GM23338 (cell line): Measurements from ENCODE around the gene SLIT2. TPM values are rescaled to one million over a fixed set of nuclear protein-coding genes. Genes with fewer than 3 reads are reported as not detected.

Source experiments
- ATAC-seq: fragments of 200-7000 bp; cut with Tn5 transposase; 3 replicates; pipeline ENCODE4 v1.9.1; 2020
- DNase-seq: peaks from one replicate; pipeline ENCODE4 v3.0.0-alpha.2; 2015; ENCODE audit warnings: low spot score
- H2AFZ ChIP-seq: fragments of 200-600 bp; sonication (generic); 2 replicates; pipeline ENCODE4 v1.8.0; 2016; ENCODE audit warnings: antibody characterized with exemption, mild to moderate bottlenecking, moderate library complexity
- H3F3A ChIP-seq: fragments of 200-600 bp; sonication (generic); replicated peaks from 2 replicates; pipeline ENCODE4 v1.8.0; 2017; ENCODE audit warnings: antibody characterized with exemption, mixed run types, low read depth
- H3K27ac ChIP-seq: fragments of 200-600 bp; sonication (generic); 2 replicates; pipeline ENCODE4 v1.6.1; 2016; ENCODE audit warnings: low read depth
- H3K27me3 ChIP-seq: fragments of 200-600 bp; sonication (generic); 2 replicates; pipeline ENCODE4 v1.8.0; 2016; ENCODE audit warnings: mild to moderate bottlenecking, mixed run types, moderate library complexity; ENCODE audit not compliant: insufficient read depth
- H3K36me3 ChIP-seq: fragments of 200-600 bp; sonication (generic); 2 replicates; pipeline ENCODE4 v1.8.0; 2016; ENCODE audit warnings: mild to moderate bottlenecking; ENCODE audit not compliant: insufficient read depth
- H3K4me1 ChIP-seq: fragments of 200-600 bp; sonication (generic); 2 replicates; pipeline ENCODE4 v1.8.0; 2016; ENCODE audit warnings: mild to moderate bottlenecking, moderate library complexity; ENCODE audit not compliant: insufficient read depth
- H3K4me2 ChIP-seq: fragments of 200-600 bp; sonication (generic); 2 replicates; pipeline ENCODE4 v1.7.1; 2017; ENCODE audit warnings: mixed run types
- H3K4me3 ChIP-seq: fragments of 200-600 bp; sonication (generic); 2 replicates; pipeline ENCODE4 v1.6.1; 2016; ENCODE audit warnings: mixed run types
- H3K79me2 ChIP-seq: fragments of 200-600 bp; sonication (generic); replicated peaks from 2 replicates; pipeline ENCODE4 v1.8.0; 2017; ENCODE audit warnings: mild to moderate bottlenecking; ENCODE audit not compliant: insufficient read depth
- H3K9me2 ChIP-seq: fragments of 200-600 bp; sonication (generic); 2 replicates; pipeline ENCODE4 v1.8.0; 2017; ENCODE audit not compliant: insufficient read depth
- H4K20me1 ChIP-seq: fragments of 200-600 bp; sonication (generic); replicated peaks from 2 replicates; pipeline ENCODE4 v1.8.0; 2017; ENCODE audit warnings: mild to moderate bottlenecking; ENCODE audit not compliant: insufficient read depth
- H3K27ac Mint-ChIP-seq: 2 replicates; pipeline ENCODE4 v1.8.0; 2020; ENCODE audit warnings: inconsistent platforms, mild to moderate bottlenecking, moderate library complexity, mixed read lengths
- H3K27me3 Mint-ChIP-seq: 3 replicates; pipeline ENCODE4 v1.8.0; 2022; ENCODE audit warnings: low read depth, mild to moderate bottlenecking, moderate library complexity, mixed read lengths, inconsistent platforms; ENCODE audit not compliant: insufficient read depth, poor library complexity
- H3K36me3 Mint-ChIP-seq: 3 replicates; pipeline ENCODE4 v1.8.0; 2021; ENCODE audit warnings: low read depth, mild to moderate bottlenecking, inconsistent platforms, moderate library complexity, mixed read lengths
- H3K4me1 Mint-ChIP-seq: 3 replicates; pipeline ENCODE4 v1.8.0; 2020; ENCODE audit warnings: mild to moderate bottlenecking, inconsistent platforms, mixed read lengths
- H3K4me3 Mint-ChIP-seq: 3 replicates; pipeline ENCODE4 v1.8.0; 2021; ENCODE audit warnings: moderate library complexity, mild to moderate bottlenecking, inconsistent platforms, mixed read lengths
- H3K9me3 Mint-ChIP-seq: 3 replicates; pipeline ENCODE4 v1.8.0; 2020; ENCODE audit warnings: moderate library complexity, mild to moderate bottlenecking, inconsistent platforms, mixed read lengths
- CREB1 ChIP-seq: fragments of 250-450 bp; sonication (Bioruptor Pico); IDR thresholded peaks from 2 replicates; pipeline ENCODE4 v1.5.0; 2020; ENCODE audit warnings: low read depth, mild to moderate bottlenecking, moderate library complexity
- ETS1 ChIP-seq: IDR thresholded peaks from 2 replicates; pipeline ENCODE4 v1.6.1; 2016; ENCODE audit warnings: antibody characterized with exemption
- EZH2 ChIP-seq: fragments of 200-600 bp; sonication (generic); IDR thresholded peaks from one replicate; pipeline ENCODE4 v1.8.0; 2017; ENCODE audit warnings: antibody characterized with exemption, mild to moderate bottlenecking, low read depth; ENCODE audit not compliant: unreplicated experiment
- EZH2phosphoT487 ChIP-seq: fragments of 200-600 bp; sonication (generic); IDR thresholded peaks from one replicate; pipeline ENCODE4 v1.8.1; 2018; ENCODE audit warnings: antibody characterized with exemption; ENCODE audit not compliant: unreplicated experiment
- JUNB ChIP-seq: IDR thresholded peaks from one replicate; pipeline ENCODE4 v1.6.1; 2016; ENCODE audit warnings: antibody characterized with exemption; ENCODE audit not compliant: unreplicated experiment
- NANOG ChIP-seq: IDR thresholded peaks from 2 replicates; pipeline ENCODE4 v1.6.1; 2016; ENCODE audit warnings: antibody characterized with exemption, borderline replicate concordance
- POLR2AphosphoS5 ChIP-seq: IDR thresholded peaks from 2 replicates; pipeline ENCODE4 v1.6.1; 2016; ENCODE audit warnings: antibody characterized with exemption, low read depth
- REST ChIP-seq: IDR thresholded peaks from one replicate; pipeline ENCODE4 v1.6.1; 2018; ENCODE audit warnings: antibody characterized with exemption; ENCODE audit not compliant: unreplicated experiment
- STAT1 ChIP-seq: IDR thresholded peaks from one replicate; pipeline ENCODE4 v1.6.1; 2016; ENCODE audit warnings: antibody characterized with exemption; ENCODE audit not compliant: unreplicated experiment
- ZNF114 ChIP-seq: fragments of 250-450 bp; sonication (Bioruptor Pico); IDR thresholded peaks from 2 replicates; pipeline ENCODE4 v1.5.0; 2020; ENCODE audit warnings: mild to moderate bottlenecking, moderate library complexity
- ZNF331 ChIP-seq: fragments of 250-450 bp; sonication (Bioruptor Pico); IDR thresholded peaks from 2 replicates; pipeline ENCODE4 v1.5.0; 2020; ENCODE audit warnings: low read depth, mild to moderate bottlenecking, moderate library complexity
- polyA plus RNA-seq: library from polyadenylated mRNA; unstranded; fragments of >200 nt; fragmentation: Nextera tagmentation; extraction: Ambion mirVana; gene quantifications from 2 replicates; pipeline ENCODE4 v1.2.1, GENCODE V29; 2016
- total RNA-seq: library from RNA; depleted of rRNA; stranded (reverse); fragments of >200 nt; shearing (Covaris generic); gene quantifications from 2 replicates; pipeline ENCODE4 v1.2.3, GENCODE V29; 2014
- TF ChIP-seq, protein P1 (sequence below): fragments of 250-450 bp; sonication (Bioruptor Pico); IDR thresholded peaks from 2 replicates; pipeline ENCODE4 v1.5.0; 2020; ENCODE audit warnings: mild to moderate bottlenecking, moderate library complexity
- TF ChIP-seq, protein P2 (sequence below), 2 experiments: fragments of 200-600 bp in 1 of 2; sonication (generic) in 1 of 2; conservative IDR thresholded peaks; 2 replicates each; pipeline versions ENCODE4 v1.5.1 to v1.6.1; 2016 to 2017; ENCODE audit warnings: antibody characterized with exemption in 2 of 2, low read depth in 2 of 2, mild to moderate bottlenecking in 2 of 2, moderate library complexity in 1 of 2

Gene SLIT2
- total and polyA plus RNA-seq, 2 experiments from 2014 or later: 5.2 to 5.6 TPM

DNA sequence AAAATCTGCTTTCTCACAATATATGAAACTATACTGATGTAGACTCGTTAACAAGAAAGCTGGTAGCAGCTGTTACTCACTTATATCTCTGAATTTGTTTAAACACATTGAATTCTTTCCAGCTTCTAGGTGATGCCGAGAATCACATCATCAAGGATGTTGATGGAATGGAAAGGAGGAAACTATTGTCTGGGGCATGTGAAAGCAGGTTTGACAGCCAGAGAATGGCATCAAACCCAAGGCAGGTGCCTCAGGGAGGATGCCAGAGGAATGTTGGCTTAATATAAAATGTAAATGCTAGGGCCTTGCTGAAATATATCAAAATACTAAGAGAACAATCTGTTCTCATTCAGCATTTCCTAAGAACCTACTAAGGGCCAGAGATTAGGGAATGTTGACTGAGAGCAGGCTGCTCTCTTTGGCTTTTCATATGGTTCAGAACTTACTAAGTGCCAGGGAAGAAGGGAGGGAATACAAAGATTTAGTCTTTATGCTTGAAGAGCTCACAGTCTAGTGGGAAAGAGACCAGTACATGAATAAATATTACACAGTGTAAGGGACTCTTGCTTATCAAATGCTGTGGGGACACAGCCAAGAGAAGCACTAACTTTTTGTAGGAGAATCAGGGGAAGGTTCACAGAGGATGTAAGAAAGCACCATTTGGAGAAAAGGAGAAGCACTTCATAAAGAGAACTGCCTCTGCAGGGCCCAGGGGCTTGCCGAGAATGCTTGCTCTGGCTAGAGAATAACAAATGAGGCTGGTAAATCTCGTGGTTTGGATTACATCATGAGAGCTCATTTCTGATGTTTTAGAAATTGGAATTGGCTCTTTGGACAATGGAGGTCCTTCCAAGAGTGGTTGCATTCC lies 14.7 kb downstream of the SLIT2 start:
- no peak for DNase-seq
- TF ChIP-seq POLR2AphosphoS5: no peak
- TF ChIP-seq, protein P1, sequence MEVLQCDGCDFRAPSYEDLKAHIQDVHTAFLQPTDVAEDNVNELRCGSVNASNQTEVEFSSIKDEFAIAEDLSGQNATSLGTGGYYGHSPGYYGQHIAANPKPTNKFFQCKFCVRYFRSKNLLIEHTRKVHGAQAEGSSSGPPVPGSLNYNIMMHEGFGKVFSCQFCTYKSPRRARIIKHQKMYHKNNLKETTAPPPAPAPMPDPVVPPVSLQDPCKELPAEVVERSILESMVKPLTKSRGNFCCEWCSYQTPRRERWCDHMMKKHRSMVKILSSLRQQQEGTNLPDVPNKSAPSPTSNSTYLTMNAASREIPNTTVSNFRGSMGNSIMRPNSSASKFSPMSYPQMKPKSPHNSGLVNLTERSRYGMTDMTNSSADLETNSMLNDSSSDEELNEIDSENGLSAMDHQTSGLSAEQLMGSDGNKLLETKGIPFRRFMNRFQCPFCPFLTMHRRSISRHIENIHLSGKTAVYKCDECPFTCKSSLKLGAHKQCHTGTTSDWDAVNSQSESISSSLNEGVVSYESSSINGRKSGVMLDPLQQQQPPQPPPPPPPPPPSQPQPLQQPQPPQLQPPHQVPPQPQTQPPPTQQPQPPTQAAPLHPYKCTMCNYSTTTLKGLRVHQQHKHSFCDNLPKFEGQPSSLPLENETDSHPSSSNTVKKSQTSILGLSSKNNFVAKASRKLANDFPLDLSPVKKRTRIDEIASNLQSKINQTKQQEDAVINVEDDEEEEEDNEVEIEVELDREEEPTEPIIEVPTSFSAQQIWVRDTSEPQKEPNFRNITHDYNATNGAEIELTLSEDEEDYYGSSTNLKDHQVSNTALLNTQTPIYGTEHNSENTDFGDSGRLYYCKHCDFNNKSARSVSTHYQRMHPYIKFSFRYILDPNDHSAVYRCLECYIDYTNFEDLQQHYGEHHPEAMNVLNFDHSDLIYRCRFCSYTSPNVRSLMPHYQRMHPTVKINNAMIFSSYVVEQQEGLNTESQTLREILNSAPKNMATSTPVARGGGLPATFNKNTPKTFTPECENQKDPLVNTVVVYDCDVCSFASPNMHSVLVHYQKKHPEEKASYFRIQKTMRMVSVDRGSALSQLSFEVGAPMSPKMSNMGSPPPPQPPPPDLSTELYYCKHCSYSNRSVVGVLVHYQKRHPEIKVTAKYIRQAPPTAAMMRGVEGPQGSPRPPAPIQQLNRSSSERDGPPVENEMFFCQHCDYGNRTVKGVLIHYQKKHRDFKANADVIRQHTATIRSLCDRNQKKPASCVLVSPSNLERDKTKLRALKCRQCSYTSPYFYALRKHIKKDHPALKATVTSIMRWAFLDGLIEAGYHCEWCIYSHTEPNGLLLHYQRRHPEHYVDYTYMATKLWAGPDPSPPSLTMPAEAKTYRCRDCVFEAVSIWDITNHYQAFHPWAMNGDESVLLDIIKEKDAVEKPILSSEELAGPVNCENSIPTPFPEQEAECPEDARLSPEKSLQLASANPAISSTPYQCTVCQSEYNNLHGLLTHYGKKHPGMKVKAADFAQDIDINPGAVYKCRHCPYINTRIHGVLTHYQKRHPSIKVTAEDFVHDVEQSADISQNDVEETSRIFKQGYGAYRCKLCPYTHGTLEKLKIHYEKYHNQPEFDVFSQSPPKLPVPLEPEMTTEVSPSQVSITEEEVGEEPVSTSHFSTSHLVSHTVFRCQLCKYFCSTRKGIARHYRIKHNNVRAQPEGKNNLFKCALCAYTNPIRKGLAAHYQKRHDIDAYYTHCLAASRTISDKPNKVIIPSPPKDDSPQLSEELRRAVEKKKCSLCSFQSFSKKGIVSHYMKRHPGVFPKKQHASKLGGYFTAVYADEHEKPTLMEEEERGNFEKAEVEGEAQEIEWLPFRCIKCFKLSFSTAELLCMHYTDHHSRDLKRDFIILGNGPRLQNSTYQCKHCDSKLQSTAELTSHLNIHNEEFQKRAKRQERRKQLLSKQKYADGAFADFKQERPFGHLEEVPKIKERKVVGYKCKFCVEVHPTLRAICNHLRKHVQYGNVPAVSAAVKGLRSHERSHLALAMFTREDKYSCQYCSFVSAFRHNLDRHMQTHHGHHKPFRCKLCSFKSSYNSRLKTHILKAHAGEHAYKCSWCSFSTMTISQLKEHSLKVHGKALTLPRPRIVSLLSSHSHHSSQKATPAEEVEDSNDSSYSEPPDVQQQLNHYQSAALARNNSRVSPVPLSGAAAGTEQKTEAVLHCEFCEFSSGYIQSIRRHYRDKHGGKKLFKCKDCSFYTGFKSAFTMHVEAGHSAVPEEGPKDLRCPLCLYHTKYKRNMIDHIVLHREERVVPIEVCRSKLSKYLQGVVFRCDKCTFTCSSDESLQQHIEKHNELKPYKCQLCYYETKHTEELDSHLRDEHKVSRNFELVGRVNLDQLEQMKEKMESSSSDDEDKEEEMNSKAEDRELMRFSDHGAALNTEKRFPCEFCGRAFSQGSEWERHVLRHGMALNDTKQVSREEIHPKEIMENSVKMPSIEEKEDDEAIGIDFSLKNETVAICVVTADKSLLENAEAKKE (CRISPR knock-in tag): no peak
- no peak for TF ChIP-seq ETS1
- no peak for TF ChIP-seq ZNF114
- no peak for TF ChIP-seq JUNB
- no peak for TF ChIP-seq CREB1 (CRISPR knock-in tag)
- TF ChIP-seq EZH2: no peak
- TF ChIP-seq EZH2phosphoT487: no peak
- TF ChIP-seq ZNF331 (CRISPR knock-in tag): no peak
- TF ChIP-seq, protein P2, sequence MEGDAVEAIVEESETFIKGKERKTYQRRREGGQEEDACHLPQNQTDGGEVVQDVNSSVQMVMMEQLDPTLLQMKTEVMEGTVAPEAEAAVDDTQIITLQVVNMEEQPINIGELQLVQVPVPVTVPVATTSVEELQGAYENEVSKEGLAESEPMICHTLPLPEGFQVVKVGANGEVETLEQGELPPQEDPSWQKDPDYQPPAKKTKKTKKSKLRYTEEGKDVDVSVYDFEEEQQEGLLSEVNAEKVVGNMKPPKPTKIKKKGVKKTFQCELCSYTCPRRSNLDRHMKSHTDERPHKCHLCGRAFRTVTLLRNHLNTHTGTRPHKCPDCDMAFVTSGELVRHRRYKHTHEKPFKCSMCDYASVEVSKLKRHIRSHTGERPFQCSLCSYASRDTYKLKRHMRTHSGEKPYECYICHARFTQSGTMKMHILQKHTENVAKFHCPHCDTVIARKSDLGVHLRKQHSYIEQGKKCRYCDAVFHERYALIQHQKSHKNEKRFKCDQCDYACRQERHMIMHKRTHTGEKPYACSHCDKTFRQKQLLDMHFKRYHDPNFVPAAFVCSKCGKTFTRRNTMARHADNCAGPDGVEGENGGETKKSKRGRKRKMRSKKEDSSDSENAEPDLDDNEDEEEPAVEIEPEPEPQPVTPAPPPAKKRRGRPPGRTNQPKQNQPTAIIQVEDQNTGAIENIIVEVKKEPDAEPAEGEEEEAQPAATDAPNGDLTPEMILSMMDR (conservative IDR thresholded peaks at IDR 0.05; ENCODE audit: low read depth in 2 of 2): no peak
- no peak for TF ChIP-seq REST
- no peak for TF ChIP-seq STAT1
- no peak for TF ChIP-seq NANOG
- peak; percentile 40; the same call in 1 of the 3 replicates for ATAC-seq
- no peak overlapping the region for H3K27ac ChIP-seq
- H3K4me3 Mint-ChIP-seq: no peak overlapping the region
- H3K4me3 ChIP-seq: no peak overlapping the region
- H3F3A ChIP-seq: no peaks in the 10 kb centered on the region
- no peaks in the 10 kb centered on the region for H3K36me3 Mint-ChIP-seq
- no peak overlapping the region for H3K27ac Mint-ChIP-seq
- peaks cover 10% of the 10 kb centered on the region for H3K4me1 Mint-ChIP-seq
- H3K9me2 ChIP-seq: no peaks in the 10 kb centered on the region
- no peaks in the 10 kb centered on the region for H3K36me3 ChIP-seq
- no peaks in the 10 kb centered on the region for H3K79me2 ChIP-seq
- no peaks in the 10 kb centered on the region for H3K4me1 ChIP-seq
- H3K4me2 ChIP-seq: no peak overlapping the region
- H4K20me1 ChIP-seq: no peaks in the 10 kb centered on the region
- H3K27me3 Mint-ChIP-seq: no peaks in the 10 kb centered on the region
- H3K27me3 ChIP-seq: no peaks in the 10 kb centered on the region
- no peak overlapping the region for H2AFZ ChIP-seq
- H3K9me3 Mint-ChIP-seq: no peaks in the 10 kb centered on the region
